Osteocyte (in vitro differentiated cells): ENCODE measurements around the gene OVCH1. TPM values are rescaled to one million over a fixed set of nuclear protein-coding genes. Genes with fewer than 3 reads are reported as not detected.
"Not testable (repeated sequence)": the region's sequence is repeated elsewhere in the genome, so short reads cannot be mapped to it uniquely, and the experiment has no call there.

Source experiments
- DNase-seq: peaks from one replicate; pipeline ENCODE4 v3.0.0; 2021; ENCODE audit warnings: mixed read lengths; ENCODE audit not compliant: unreplicated experiment; ENCODE audit errors: extremely low spot score
- H3K27ac Mint-ChIP-seq: one replicate; pipeline ENCODE4 v1.8.0; 2021; ENCODE audit warnings: mild to moderate bottlenecking, mixed read lengths; ENCODE audit not compliant: unreplicated experiment
- H3K27me3 Mint-ChIP-seq: one replicate; pipeline ENCODE4 v1.8.0; 2021; ENCODE audit warnings: mixed read lengths; ENCODE audit not compliant: unreplicated experiment
- H3K36me3 Mint-ChIP-seq: one replicate; pipeline ENCODE4 v1.8.0; 2021; ENCODE audit warnings: mixed read lengths; ENCODE audit not compliant: unreplicated experiment
- H3K4me1 Mint-ChIP-seq: one replicate; pipeline ENCODE4 v1.8.0; 2021; ENCODE audit warnings: mixed read lengths; ENCODE audit not compliant: unreplicated experiment
- H3K4me3 Mint-ChIP-seq: one replicate; pipeline ENCODE4 v1.8.0; 2021; ENCODE audit warnings: mild to moderate bottlenecking, moderate library complexity, mixed read lengths; ENCODE audit not compliant: unreplicated experiment
- H3K9me3 Mint-ChIP-seq: one replicate; pipeline ENCODE4 v1.8.0; 2021; ENCODE audit warnings: mixed read lengths; ENCODE audit not compliant: unreplicated experiment
- total RNA-seq: library from RNA; stranded (reverse); gene quantifications from 2 replicates; pipeline ENCODE4 v1.2.1, GENCODE V29; 2021
- TF ChIP-seq, protein P1 (sequence below): fragments of 200-600 bp; sonication (generic); IDR thresholded peaks from 2 replicates; pipeline ENCODE4 v1.5.0; 2021; ENCODE audit warnings: antibody characterized with exemption, mild to moderate bottlenecking, moderate library complexity

OVCH1 gene
- total RNA-seq, 1 donor from 2014 or later = 0.46 TPM

DNA sequence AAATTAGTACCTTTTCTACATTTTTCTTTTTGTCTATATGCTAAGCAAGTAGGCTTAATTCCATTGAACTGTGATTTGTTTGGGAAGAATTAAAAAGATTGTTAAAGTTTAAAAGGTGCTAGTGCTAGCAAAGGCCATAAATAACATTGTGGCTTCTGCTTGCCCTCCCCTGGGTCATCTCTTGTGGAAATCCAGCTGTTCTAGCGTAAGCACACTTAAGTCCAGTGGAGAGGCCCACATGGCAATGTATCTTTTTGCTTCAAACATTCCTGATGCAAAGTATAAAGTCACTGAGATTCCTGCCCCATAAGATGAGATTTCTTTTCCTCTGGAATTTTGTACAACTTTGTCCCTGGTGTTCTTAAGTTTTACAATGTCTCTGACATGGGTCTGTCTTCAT, 102.1 kb downstream of the OVCH1 start:
- no peak overlapping the region for H3K4me3 Mint-ChIP-seq
- peaks cover 27% of the 10 kb centered on the region for H3K27me3 Mint-ChIP-seq
- TF ChIP-seq, protein P1, sequence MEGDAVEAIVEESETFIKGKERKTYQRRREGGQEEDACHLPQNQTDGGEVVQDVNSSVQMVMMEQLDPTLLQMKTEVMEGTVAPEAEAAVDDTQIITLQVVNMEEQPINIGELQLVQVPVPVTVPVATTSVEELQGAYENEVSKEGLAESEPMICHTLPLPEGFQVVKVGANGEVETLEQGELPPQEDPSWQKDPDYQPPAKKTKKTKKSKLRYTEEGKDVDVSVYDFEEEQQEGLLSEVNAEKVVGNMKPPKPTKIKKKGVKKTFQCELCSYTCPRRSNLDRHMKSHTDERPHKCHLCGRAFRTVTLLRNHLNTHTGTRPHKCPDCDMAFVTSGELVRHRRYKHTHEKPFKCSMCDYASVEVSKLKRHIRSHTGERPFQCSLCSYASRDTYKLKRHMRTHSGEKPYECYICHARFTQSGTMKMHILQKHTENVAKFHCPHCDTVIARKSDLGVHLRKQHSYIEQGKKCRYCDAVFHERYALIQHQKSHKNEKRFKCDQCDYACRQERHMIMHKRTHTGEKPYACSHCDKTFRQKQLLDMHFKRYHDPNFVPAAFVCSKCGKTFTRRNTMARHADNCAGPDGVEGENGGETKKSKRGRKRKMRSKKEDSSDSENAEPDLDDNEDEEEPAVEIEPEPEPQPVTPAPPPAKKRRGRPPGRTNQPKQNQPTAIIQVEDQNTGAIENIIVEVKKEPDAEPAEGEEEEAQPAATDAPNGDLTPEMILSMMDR = no peak
- H3K4me1 Mint-ChIP-seq = no peaks in the 10 kb centered on the region
- H3K36me3 Mint-ChIP-seq = no peaks in the 10 kb centered on the region
- H3K27ac Mint-ChIP-seq = no peak overlapping the region
- no peaks in the 10 kb centered on the region for H3K9me3 Mint-ChIP-seq
- no peak for DNase-seq

DNA sequence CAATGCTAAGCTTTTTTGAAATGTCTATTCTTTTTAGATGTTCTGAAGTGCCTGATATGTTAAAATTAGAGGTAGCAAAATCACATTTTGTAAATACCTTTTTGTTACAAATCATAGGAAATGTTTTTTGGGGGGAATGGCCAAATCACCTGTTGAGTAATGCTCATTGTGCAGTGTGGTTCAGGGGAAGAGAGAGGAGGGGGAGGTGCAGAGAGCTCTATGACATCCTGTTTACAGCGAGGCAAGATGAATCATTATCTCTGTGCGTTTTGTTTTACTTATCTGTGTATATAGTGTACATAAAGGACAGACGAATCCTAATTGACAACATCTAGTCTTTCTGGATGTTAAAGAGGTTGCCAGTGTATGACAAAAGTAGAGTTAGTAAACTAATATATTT, 107.1 kb downstream of the OVCH1 start:
- not testable (repeated sequence) for H3K4me1 Mint-ChIP-seq, H3K9me3 Mint-ChIP-seq, H3K27ac Mint-ChIP-seq, H3K4me3 Mint-ChIP-seq, DNase-seq, H3K36me3 Mint-ChIP-seq
- H3K27me3 Mint-ChIP-seq = peaks cover 21% of the 10 kb centered on the region

DNA sequence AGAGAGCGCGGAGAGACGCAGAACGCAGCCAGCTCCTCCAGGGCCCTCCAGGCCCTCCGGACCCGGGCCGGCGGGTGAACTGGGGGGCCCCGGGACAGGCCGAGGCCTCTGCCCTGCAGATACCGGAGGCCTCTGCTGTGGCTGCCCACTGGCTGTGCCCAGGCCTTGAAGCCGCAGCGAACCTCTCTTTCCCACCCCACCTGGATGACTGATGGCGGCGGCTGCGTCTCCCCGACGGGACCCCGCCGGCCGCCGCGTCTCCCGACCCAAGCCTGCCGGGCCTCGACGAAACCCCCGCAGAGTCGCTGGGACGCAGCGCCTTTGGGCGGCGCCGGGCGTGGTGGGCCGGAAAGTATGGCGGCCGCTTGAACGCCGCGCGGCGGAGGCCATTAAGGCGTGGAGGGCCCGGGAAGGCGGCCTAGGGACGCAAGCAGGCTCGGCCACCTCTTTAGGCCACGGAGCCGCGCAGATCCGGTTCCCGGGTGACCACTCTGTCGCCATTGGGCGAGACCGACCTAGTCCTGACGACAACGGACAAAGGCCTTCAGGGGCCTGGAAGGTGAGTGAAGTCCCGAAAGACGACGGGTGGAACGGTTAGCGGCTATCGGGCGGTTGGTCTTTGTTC, 108.1 kb downstream of the OVCH1 start:
- H3K4me3 Mint-ChIP-seq = no peak overlapping the region
- no peak for DNase-seq
- no peaks in the 10 kb centered on the region for H3K36me3 Mint-ChIP-seq
- H3K27ac Mint-ChIP-seq = no peak overlapping the region
- TF ChIP-seq, protein P1 = no peak
- H3K27me3 Mint-ChIP-seq = peaks cover 17% of the 10 kb centered on the region
- no peaks in the 10 kb centered on the region for H3K4me1 Mint-ChIP-seq
- H3K9me3 Mint-ChIP-seq = no peaks in the 10 kb centered on the region

DNA sequence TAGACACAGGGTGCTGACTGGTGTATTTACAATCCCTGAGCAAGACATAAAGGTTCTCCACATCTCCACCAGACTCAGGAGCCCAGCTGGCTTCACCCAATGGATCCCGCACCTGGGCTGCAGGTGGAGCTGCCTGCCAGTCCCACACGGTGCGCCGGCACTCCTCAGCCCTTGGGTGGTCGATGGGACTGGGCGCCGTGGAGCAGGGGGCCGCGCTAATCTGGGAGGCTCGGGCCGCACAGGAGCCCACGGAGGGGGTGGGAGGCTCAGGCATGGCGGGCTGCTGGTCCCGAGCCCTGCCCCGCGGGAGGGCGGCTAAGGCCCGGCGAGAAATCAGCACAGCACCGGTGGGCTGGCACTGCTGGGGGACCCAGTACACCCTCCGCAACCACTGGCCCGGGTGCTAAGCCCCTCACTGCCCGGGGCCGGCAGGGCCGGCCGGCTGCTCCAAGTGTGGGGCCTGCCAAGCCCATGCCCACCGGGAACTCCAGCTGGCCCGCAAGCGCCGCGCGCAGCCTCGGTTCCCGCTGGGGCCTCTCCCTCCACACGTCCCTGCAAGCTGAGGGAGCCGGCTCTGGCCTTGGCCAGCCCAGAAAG, 111.3 kb downstream of the OVCH1 start:
- H3K36me3 Mint-ChIP-seq, H3K4me1 Mint-ChIP-seq, H3K4me3 Mint-ChIP-seq, DNase-seq, H3K9me3 Mint-ChIP-seq, H3K27ac Mint-ChIP-seq: not testable (repeated sequence)
- peaks cover 17% of the 10 kb centered on the region for H3K27me3 Mint-ChIP-seq

DNA sequence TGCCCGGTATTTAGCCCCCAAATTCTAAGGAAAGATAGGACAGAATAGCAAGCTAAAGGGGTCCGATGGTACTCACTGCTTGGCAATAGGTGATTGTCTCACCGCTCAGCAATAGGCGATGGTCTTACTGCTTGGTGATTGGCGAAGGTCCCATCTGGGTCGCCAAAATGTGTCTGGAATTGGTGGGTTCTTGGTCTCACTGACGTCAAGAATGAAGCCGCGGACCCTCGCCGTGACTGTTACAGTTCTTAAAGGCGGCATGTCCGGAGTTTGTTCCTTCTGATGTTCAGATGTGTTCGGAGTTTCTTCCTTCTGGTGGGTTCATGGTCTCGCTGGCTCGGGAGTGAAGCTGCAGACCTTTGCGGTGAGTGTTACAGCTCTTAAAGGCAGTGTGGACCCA, 112.3 kb downstream of the OVCH1 start:
- not testable (repeated sequence) for H3K4me1 Mint-ChIP-seq, H3K27ac Mint-ChIP-seq, H3K9me3 Mint-ChIP-seq, H3K4me3 Mint-ChIP-seq, H3K36me3 Mint-ChIP-seq, DNase-seq
- peaks cover 12% of the 10 kb centered on the region for H3K27me3 Mint-ChIP-seq

DNA sequence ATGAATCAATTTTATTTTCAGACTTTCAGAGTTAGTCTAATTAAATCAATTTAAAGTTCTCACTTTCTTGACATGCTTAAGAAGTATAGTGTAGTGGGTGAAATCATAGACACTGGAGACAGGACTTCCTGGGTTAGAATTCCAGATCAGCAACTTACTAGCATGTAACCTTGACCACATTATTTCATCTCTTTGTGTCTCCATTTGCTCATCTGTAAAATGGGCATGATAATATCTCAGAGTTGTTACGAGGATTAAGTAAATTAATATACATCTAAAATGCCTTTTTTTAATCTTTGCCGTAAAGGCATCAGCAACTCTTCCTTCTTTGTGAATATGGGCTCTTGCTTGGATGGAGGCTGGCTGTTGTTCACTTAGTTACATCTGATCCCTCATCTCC, 115.2 kb downstream of the OVCH1 start:
- Mint-ChIP-seq H3K9me3 (no peaks in the 10 kb centered on the region), H3K27me3 (peaks cover 12% of the 10 kb centered on the region), H3K4me1 (peaks cover 26% of the 10 kb centered on the region), H3K36me3 (peaks cover under 1% of the 10 kb centered on the region), H3K27ac (no peak overlapping the region), H3K4me3 (no peak overlapping the region)
- no peak for DNase-seq
- TF ChIP-seq, protein P1 = no peak
